Amygdala (tissue), 56 donors: ENCODE measurements around the gene CIITA.
"Not testable (repeated sequence)": the region's sequence is repeated elsewhere in the genome, so short reads cannot be mapped to it uniquely, and the experiment has no call there.

Source experiments
- DNase-seq, 56 donors: peaks; one replicate each; lab custom pipeline; 2025; lab: John Stamatoyannopoulos, UW

The CIITA gene

DNA sequence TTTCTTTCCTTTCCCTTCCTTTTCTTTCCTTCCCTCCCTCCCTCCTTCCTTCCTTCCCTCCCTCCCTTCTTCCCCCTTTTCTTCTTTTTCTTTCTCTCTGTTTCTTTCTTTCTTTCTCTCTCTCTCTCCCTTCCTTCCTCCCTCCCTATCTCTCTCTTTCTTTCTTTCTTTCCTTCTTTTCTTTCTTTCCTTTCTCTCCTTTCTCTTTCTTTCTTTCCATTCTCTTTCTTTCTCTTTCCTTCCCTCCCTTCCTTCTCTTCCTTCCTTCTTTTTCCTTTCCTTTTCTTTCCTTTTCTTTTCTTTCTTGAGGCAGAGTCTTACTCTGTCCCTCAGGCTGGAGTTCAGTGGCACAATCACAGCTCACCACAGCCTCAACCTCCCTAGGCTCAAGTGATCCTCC, 34.3 kb downstream of the CIITA start:
- DNase-seq, result no peak

GRCh38 chr16:10916534-10916933, 39.5 kb downstream of the CIITA start:
- no peak for DNase-seq

DNA sequence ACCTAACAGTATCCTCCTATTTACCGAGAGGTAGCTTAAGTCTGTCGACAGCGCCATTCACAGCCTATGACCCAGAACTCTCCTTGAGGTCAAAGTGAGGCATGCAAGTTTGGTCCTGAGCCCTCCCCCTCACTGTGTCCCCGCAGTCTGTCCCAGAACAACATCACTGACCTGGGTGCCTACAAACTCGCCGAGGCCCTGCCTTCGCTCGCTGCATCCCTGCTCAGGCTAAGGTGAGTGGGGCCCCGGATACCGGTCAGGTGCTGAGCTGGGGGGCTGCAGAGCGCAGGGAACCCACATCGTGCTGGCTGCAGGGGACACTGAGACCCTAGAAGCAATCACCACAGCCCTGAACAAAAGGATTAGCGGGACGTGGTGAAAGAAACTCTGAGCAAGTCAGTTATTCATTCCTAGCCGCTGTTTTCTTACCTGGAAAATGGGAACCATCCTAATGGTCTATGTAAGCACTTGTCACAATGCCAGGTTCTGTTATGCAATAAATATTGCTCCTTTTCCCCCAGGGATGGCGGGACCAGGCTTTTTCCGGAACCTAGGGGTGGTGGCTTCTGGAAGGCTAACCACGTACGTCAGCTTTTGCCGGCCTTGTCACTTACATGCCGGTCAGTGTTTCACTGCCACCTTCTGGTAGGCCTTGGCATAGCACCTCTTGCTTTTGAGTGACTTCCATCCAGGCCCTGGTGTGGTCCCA, 41.4 kb downstream of the CIITA start:
- peak in 55 of 56 donors; percentile 18 to 94 (median 72) for DNase-seq

DNA sequence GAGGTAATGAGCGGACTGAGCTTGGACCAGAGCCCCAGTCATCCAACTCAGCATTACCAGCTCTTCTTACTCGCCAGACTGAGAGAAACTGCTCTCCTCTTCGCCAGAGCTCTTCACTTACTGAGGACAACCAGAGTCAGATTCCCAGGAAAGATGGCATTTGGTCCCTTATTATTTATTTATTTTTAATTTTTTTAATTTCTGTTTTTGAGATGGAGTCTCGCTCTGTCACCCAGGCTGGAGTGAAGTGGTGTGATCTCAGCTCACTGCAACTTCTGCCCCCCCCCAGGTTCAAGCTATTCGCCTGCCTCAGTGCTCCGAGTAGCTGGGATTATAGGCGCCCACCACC, 42.0 kb downstream of the CIITA start:
- DNase-seq, result no peak

DNA sequence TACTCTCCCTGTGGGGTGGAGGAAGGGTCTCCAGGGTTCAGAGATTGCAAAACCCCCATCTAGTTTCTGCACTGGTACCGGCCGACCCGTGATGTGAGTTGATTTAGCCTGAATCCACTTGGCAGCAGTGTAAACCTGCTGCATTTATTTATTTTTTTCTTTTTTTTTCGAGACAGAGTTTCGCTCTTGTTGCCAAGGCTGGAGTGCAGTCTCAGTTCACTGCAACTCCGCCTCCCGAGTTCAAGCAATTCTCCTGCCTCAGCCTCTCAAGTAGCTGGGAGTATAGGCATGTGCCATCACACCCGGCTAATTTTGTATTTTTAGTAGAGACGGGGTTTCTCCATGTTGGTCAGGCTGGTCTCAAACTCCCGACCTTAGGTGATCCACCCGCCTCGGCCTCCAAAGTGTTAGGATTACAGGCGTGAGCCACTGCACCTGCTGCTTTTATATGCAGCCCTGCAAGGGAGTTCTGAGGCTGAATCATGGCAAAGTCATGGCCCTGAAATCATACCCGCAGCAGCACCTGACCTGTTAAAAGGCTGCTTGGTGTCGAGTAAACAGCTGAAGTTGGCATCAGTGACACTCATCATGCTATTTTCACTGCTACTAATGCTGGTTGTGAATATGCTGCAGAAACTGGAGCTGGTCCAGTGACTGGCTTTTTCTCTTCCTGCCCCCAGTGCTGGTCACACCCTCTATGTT, 43.9 kb downstream of the CIITA start:
- no peak for DNase-seq

DNA sequence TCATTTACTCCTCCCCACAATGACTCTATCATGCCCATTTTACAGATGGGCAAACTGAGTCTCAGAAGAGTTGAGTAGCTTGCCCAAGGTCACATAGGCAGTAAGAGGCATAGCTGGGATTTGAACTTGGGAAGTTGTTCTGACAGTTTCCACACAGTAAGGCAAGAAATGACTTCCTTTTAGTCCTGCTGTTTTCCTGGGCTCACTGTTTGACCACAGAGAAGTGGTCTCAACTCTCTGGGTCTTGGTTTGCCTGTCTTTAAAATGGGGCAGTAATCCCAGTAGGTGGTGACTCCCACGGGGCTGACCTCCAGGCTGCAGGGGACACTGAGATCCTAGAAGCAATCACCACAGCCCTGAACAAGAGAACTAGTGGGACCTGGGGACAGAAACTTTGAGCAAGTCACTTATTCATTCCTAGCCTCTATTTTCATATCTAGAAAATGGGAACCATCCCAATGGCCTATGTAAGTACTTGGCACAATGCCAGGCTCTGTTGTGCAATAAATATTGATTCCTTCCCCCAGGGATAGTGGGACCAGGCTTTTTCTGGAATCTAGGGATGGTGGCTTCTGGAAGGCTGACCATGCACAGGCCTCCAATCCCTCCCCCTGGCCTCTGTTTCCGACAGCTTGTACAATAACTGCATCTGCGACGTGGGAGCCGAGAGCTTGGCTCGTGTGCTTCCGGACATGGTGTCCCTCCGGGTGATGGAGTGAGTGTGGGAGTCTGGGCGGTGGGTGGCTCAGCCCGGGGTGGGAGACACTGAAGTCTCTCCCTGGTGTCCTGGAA, 44.7 kb downstream of the CIITA start:
- no peak for DNase-seq

- peak in 2 of 56 donors; percentile 7 to 13 for DNase-seq
Observed at GRCh38 chr16:10922328-10923145, 45.5 kb downstream of the CIITA start.

DNA sequence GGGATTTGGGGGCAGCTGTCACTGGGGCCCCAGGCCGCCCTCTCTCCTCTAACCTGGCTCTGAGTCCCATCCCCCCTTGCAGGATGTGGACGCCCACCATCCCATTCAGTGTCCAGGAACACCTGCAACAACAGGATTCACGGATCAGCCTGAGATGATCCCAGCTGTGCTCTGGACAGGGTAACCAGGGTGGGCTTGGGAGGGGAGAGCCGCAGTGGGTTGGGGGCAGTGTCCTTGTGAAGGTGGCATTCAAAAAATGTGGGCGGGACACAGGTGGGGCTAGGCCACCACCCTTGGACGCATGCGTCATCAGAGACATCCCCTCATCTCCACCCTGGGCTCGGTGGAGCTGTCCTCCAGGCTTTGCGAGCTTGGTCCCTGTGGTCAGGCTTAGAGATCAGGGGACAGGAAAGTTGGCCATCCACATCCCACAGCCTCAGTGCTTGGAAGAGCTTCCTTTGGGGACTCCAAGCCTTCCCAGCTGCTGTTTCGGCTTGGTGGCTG, 46.2 kb downstream of the CIITA start:
- DNase-seq, result no peak

DNA sequence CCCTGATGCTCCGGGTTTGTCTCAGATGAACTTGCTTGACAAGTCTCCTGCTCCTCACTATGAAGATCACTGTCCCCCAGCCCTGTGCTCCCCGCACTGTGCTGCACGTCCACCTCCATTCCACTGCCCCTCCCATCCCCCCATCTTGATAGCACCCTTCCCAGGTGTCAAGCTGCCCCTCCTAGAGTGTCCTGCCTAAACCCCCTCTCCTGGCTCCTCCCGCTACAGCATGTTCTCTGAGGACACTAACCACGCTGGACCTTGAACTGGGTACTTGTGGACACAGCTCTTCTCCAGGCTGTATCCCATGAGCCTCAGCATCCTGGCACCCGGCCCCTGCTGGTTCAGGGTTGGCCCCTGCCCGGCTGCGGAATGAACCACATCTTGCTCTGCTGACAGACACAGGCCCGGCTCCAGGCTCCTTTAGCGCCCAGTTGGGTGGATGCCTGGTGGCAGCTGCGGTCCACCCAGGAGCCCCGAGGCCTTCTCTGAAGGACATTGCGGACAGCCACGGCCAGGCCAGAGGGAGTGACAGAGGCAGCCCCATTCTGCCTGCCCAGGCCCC, 46.7 kb downstream of the CIITA start:
- peak in 45 of 56 donors; percentile 15 to 85 (median 55) for DNase-seq

GRCh38 chr16:10925285-10925684, 48.3 kb downstream of the CIITA start:
- not testable (repeated sequence) for DNase-seq

DNA sequence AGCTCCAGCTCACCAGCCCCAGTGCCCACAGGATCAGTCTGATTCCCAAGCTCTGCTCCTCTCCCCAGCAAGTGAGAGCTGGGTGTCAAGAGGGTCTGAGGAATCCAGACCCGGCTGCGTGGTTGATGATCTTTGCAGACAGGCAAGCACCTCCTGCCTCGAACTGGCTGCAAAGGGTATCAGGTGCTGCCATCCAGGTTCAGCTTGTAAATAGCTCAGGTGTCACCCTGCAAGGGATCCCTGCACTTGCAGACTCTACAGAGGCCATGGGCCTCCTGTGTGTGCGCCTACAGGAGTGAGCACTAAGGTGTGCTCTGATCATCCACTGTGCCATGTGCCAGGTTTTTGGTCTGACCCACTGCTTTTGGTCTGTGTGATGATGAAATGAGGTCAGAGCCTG, 49.1 kb downstream of the CIITA start:
- no peak for DNase-seq

GRCh38 chr16:10926867-10927266, 49.9 kb downstream of the CIITA start:
- no peak for DNase-seq

DNA sequence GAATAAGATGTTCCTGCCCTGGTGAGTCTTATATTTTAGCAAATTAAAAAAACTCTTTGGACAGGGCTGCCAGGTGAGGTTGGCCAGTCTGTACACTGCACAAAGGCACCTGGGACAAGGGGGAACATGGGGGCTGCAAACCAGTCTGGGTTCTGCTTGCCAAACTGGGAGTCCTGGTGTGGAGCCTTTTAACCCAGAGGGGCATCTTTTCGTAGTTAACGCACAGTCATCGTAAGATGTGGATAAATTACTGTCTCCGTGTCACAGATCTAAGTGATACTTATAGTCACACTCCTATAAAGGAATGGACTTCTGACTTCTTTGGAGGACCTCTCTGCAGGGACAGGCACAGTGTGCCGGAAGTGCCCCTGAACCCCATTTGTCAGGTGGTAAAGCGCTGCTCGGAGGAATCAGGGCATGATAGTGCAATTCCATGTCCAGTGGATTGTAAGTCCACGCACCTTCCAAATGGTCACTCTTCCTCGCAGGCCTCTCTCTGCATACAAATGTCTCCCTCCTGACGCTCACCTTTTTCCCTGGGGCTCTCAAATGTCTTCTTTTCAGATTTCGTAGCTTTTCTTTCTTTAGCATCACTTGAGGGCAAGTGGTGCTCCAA, 50.6 kb downstream of the CIITA start:
- DNase-seq, result no peak

DNA sequence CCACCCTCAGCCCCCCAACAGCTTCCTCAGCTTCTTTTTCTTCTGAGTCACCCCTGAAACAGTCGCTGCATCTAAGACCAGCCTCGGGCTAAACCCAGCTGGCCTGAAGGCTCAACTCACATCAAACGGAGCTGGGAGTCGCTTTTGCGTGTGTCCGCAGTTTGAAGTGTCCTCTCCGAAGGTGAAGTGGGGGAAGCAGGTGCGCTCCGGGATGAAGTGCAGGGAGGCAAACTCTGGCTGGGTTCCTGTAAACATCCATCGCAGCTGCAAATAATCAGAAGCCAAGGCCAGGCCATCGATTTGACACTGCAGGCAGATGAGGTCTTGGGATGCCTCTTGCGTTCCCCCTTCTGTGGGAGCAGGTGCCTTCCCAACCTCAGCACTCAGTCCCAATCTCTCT, 52.1 kb downstream of the CIITA start:
- DNase-seq, result not testable (repeated sequence)

- DNase-seq, result peak in 4 of 56 donors; percentile 18 to 56 (median 34)
Observed at GRCh38 chr16:10929853-10930754, 53.1 kb downstream of the CIITA start.

DNA sequence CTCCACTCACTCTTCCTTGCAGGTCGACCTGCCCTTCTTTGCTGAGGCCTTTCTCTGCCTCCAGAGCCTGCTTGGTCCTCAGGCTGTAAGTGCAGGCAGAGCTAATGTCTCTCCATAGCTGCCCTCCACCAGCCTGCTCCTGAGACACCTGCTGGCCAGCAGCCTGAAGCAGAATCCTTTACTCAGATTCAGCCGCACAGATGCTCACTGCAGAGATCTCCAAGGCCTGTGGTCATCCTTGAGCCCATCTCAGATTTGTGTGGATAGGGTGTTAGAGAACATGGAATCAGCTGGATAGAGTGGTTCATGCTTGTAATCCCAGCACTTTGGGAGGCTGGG, 53.7 kb downstream of the CIITA start:
- no peak for DNase-seq

- no peak for DNase-seq
Observed at GRCh38 chr16:10931134-10931533, 54.1 kb downstream of the CIITA start.

DNA sequence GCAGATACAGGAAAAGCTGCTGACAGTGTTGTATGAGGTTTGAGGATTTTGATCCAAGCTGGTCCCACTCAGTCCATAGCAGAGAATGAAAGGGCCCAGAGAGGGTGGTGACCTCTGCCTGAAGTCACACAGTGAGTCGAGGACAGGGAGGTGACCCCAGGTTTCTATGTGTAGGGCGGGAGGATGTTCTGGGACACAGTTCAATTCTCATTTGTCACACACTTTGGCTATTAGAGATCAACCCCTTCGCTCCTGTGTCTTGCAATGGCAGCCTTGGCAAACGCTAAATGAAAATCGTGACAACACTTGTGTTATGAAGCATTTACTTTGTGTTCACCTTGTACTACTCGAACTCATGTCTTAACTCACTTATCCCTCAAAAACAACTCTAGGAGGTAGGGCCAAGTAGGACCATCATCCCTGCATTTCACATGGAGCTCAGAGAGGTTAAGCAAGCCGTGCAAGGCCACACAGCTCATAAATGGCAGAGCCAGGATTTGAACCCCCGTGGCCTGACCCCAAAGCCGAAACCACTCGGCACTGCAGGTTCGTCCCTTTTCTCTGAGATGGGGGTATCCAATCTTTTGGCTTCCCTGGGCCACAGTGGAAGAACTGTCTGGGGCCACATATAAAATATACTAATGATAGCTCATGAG, 55.1 kb downstream of the CIITA start:
- DNase-seq, result no peak
